Measurements from ENCODE around the gene MTCL3.

The MTCL3 gene

DNA sequence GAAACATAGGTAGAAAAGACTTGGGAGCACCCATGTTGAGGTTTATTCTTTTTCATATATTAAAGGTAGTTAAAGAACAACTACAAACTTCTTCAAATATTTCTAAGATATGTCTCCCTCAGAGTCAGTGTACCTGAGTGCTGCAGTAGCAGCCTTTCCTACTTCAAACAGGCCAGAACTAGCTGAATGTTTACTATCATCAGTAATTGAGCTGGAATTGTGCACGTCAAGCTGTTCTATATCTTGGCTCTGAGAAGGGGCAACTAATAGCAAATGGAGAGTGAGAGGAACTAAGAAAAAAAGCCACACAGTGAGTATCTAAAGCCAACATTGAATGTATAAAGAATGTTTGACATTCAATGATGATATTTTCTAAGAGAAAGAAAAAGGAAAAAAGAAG is 21.7 kb downstream of the MTCL3 start:
- TF ChIP-seq, protein P1, sequence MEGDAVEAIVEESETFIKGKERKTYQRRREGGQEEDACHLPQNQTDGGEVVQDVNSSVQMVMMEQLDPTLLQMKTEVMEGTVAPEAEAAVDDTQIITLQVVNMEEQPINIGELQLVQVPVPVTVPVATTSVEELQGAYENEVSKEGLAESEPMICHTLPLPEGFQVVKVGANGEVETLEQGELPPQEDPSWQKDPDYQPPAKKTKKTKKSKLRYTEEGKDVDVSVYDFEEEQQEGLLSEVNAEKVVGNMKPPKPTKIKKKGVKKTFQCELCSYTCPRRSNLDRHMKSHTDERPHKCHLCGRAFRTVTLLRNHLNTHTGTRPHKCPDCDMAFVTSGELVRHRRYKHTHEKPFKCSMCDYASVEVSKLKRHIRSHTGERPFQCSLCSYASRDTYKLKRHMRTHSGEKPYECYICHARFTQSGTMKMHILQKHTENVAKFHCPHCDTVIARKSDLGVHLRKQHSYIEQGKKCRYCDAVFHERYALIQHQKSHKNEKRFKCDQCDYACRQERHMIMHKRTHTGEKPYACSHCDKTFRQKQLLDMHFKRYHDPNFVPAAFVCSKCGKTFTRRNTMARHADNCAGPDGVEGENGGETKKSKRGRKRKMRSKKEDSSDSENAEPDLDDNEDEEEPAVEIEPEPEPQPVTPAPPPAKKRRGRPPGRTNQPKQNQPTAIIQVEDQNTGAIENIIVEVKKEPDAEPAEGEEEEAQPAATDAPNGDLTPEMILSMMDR (IDR thresholded peaks at IDR 0.05), result no peak
- DNase-seq (no peak), ATAC-seq (no peak)
- Mint-ChIP-seq H3K36me3 (ENCODE audit: low read depth) (no peaks in the 10 kb centered on the region), H3K27me3 (peaks cover 9% of the 10 kb centered on the region), H3K4me1 (ENCODE audit: low read depth) (no peaks in the 10 kb centered on the region), H3K27ac (no peak overlapping the region), H3K4me3 (no peak overlapping the region), H3K9me3 (no peaks in the 10 kb centered on the region)
- CTCF ChIA-PET, result interaction anchor here (1.0 kb wide), 1 partner anchor 20 kb away, joined by 3 read pairs; no protein-coding TSS in a partner anchor
- intact Hi-C loops (cut with micrococcal nuclease), result no loop called here
- POLR2A ChIA-PET, result no interaction called here

DNA sequence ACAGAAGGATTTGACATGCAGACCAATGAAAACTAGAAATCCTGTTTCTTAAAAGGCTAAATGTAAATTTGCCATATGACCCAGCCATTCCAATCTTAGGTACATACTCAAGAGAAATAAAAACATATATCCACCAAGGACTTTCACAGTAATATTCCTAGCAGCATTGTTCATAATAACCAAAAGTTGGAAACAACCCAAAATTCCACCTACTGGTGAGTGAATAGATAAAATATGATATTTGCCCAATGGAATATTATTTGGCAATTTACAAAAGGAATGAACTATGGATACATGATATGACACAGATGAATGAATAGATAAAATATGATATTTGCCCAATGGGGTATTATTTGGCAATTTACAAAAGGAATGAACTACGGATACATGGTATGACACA is 22.7 kb downstream of the MTCL3 start:
- no peak for DNase-seq
- H3K9me3 Mint-ChIP-seq, result no peaks in the 10 kb centered on the region
- TF ChIP-seq, protein P1 (IDR thresholded peaks at IDR 0.05), result no peak
- no peak overlapping the region for H3K4me3 Mint-ChIP-seq
- intact Hi-C loops (cut with micrococcal nuclease), result no loop called here
- H3K27me3 Mint-ChIP-seq, result peaks cover 11% of the 10 kb centered on the region
- no peak for ATAC-seq
- no peak overlapping the region for H3K27ac Mint-ChIP-seq
- CTCF ChIA-PET, result interaction anchor here (0.6 to 3.2 kb wide), 2 partner anchors 20 to 95 kb away, joined by 3 to 15 read pairs; no protein-coding TSS in a partner anchor
- POLR2A ChIA-PET, result no interaction called here
- no peaks in the 10 kb centered on the region for H3K4me1 Mint-ChIP-seq (ENCODE audit: low read depth)
- peaks cover 2% of the 10 kb centered on the region for H3K36me3 Mint-ChIP-seq (ENCODE audit: low read depth)

DNA sequence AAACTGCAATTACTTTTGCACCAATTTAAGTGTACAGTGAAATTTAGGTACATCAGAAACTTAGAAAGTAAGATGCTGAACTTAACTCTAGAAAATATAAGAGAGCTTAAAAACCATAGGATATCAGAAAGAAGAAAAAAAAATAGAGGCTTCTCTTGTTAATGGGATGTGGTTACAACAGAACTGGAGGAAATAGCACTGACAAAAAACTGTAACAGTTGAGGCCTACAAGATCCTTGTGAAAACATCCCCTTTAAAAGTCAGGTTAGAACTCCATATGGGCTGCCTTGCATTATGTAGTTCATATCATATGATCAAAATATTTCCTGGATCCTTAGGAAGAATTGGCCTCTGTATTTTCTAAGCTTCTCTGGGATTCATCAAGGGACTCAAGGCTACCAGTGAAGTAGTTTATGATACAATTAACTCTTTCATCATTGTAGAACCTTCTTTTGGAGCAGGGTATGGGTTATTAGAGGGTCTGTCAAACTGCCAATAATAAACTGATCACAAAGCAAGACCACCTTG is 24.8 kb downstream of the MTCL3 start:
- DNase-seq (no peak), ATAC-seq (no peak)
- Mint-ChIP-seq H3K36me3 (ENCODE audit: low read depth) (peaks cover 2% of the 10 kb centered on the region), H3K9me3 (no peaks in the 10 kb centered on the region), H3K4me3 (no peak overlapping the region), H3K27ac (no peak overlapping the region), H3K27me3 (peaks cover 9% of the 10 kb centered on the region), H3K4me1 (ENCODE audit: low read depth) (no peaks in the 10 kb centered on the region)
- POLR2A ChIA-PET, result interaction anchor here (0.7 to 1.2 kb wide), 2 partner anchors 10 to 24 kb away, joined by 3 read pairs; no protein-coding TSS in a partner anchor
- TF ChIP-seq, protein P1 (IDR thresholded peaks at IDR 0.05), result no peak
- CTCF ChIA-PET, result interaction anchor here (0.6 to 3.2 kb wide), 5 partner anchors 9 to 179 kb away, joined by 3 to 15 read pairs (median 5); no protein-coding TSS in a partner anchor
- intact Hi-C loops (cut with micrococcal nuclease), result no loop called here

DNA sequence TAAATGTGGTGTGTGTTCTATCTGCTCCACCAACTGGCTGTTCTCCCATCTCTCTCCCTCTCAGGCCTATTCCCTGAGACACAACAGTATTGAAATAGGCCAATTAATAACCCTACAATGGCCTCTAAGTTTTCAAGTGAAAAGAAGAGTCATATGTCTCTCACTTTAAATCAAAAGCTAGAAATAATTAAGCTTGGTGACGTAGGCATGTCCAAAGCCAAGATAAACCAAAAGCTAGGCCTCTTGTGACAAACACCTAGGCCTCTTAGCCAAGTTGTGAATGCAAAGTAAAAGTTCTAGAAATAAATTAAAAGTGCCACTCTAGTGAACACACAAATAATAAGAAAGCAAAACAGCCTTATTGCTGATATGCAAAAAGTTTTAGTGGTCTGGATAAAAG is 29.9 kb downstream of the MTCL3 start:
- H3K27ac Mint-ChIP-seq, result no peak overlapping the region
- H3K27me3 Mint-ChIP-seq, result peaks cover 2% of the 10 kb centered on the region
- ChIA-PET POLR2A (no interaction called here), CTCF (interaction anchor here (1.2 to 3.9 kb wide), 6 partner anchors 16 to 50 kb away, joined by 3 to 35 read pairs (median 4); no protein-coding TSS in a partner anchor)
- no peak overlapping the region for H3K4me3 Mint-ChIP-seq
- TF ChIP-seq, protein P1 (IDR thresholded peaks at IDR 0.05), result no peak
- ATAC-seq (no peak), DNase-seq (no peak)
- intact Hi-C loops (cut with micrococcal nuclease), result no loop called here
- H3K4me1 Mint-ChIP-seq (ENCODE audit: low read depth), result peaks cover 17% of the 10 kb centered on the region
- H3K9me3 Mint-ChIP-seq, result peaks cover 4% of the 10 kb centered on the region
- H3K36me3 Mint-ChIP-seq (ENCODE audit: low read depth), result peaks cover 13% of the 10 kb centered on the region

DNA sequence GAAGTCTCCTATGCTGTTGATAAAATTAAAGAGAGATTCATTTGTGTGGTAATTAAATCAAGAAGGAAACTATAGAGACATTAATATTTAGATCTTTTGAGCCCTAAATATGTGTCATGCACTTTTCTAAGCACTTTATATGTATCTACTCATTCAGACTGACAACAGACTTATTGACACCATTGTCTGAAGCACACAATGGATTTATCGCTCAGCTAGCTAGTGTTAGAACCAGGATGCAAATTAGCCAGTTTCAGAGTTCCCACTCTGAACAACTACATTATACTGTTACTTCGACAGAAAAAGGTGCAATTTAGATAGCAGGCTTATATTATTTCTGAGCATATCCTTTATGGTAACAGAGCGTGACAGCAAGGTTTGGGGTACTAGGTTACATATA is 32.2 kb downstream of the MTCL3 start:
- H3K4me3 Mint-ChIP-seq, result no peak overlapping the region
- no peak overlapping the region for H3K27ac Mint-ChIP-seq
- DNase-seq (no peak), ATAC-seq (no peak)
- peaks cover 5% of the 10 kb centered on the region for H3K9me3 Mint-ChIP-seq
- TF ChIP-seq, protein P1 (IDR thresholded peaks at IDR 0.05), result no peak
- H3K27me3 Mint-ChIP-seq, result peaks cover 5% of the 10 kb centered on the region
- intact Hi-C loops (cut with micrococcal nuclease), result no loop called here
- H3K4me1 Mint-ChIP-seq (ENCODE audit: low read depth), result peaks cover 31% of the 10 kb centered on the region
- ChIA-PET CTCF (interaction anchor here (1.2 to 5.0 kb wide), 4 partner anchors 13 to 30 kb away, joined by 3 to 86 read pairs (median 20); partner anchors contain the start of gene MTCL3), POLR2A (no interaction called here)
- peaks cover 22% of the 10 kb centered on the region for H3K36me3 Mint-ChIP-seq (ENCODE audit: low read depth)

Measured in activated CD8-positive, alpha-beta T cell treated with anti-CD3 and anti-CD28 coated beads for 36 hours (primary cell).